ENCODE data around the gene PLPP1.

DNA sequence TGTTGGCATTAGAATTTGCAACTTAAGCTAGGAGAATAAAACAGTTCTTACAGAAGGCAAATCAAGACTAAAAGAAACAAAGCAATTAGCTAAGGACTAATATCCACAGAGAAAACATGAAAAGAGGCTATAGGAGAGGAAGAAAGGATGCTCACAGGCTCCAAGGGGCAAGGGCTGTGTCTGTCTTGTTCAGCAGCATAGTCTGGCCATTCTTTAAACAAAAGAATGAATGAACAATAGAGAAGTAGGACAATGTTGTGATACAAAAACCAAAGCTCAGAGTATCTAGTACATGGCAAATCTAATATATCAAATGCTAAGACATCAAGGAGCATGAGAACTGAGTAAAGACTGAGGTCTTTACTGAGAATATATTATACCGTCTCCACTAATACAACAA, 39.5 kb downstream of the PLPP1 start:
- TF ChIP-seq, protein P1, sequence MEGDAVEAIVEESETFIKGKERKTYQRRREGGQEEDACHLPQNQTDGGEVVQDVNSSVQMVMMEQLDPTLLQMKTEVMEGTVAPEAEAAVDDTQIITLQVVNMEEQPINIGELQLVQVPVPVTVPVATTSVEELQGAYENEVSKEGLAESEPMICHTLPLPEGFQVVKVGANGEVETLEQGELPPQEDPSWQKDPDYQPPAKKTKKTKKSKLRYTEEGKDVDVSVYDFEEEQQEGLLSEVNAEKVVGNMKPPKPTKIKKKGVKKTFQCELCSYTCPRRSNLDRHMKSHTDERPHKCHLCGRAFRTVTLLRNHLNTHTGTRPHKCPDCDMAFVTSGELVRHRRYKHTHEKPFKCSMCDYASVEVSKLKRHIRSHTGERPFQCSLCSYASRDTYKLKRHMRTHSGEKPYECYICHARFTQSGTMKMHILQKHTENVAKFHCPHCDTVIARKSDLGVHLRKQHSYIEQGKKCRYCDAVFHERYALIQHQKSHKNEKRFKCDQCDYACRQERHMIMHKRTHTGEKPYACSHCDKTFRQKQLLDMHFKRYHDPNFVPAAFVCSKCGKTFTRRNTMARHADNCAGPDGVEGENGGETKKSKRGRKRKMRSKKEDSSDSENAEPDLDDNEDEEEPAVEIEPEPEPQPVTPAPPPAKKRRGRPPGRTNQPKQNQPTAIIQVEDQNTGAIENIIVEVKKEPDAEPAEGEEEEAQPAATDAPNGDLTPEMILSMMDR (IDR thresholded peaks at IDR 0.05), result no peak
- TF ChIP-seq EZH2 (IDR thresholded peaks at IDR 0.05), result no peak
